SJCRH30 (cell line): ENCODE data around the gene XPNPEP1. TPM values are rescaled to one million over a fixed set of nuclear protein-coding genes. Genes with fewer than 3 reads are reported as not detected.

Experiments
- DNase-seq, 2 experiments: peaks; one replicate each; pipeline ENCODE4 v3.0.0-alpha.2; 2015 to 2020
- H3K27ac ChIP-seq: fragments of 250-450 bp; sonication (Bioruptor Pico); 2 replicates; pipeline ENCODE4 v1.5.1; 2020; ENCODE audit warnings: mild to moderate bottlenecking, moderate library complexity
- H3K27me3 ChIP-seq: fragments of 250-450 bp; sonication (Bioruptor Pico); 2 replicates; pipeline ENCODE4 v1.5.1; 2020; ENCODE audit warnings: mild to moderate bottlenecking, moderate library complexity
- H3K36me3 ChIP-seq: fragments of 250-450 bp; sonication (Bioruptor Pico); 2 replicates; pipeline ENCODE4 v1.5.1; 2020; ENCODE audit warnings: mild to moderate bottlenecking, moderate library complexity
- H3K4me1 ChIP-seq: fragments of 250-450 bp; sonication (Bioruptor Pico); 2 replicates; pipeline ENCODE4 v1.5.1; 2020; ENCODE audit warnings: mild to moderate bottlenecking, moderate library complexity
- H3K4me3 ChIP-seq: fragments of 250-450 bp; sonication (Bioruptor Pico); 2 replicates; pipeline ENCODE4 v1.5.1; 2020; ENCODE audit warnings: mild to moderate bottlenecking, moderate library complexity
- H3K9me3 ChIP-seq: fragments of 250-450 bp; sonication (Bioruptor Pico); replicated peaks from 2 replicates; pipeline ENCODE4 v1.5.1; 2020; ENCODE audit warnings: mild to moderate bottlenecking, moderate library complexity
- total RNA-seq: library from RNA; depleted of rRNA; stranded (reverse); fragments of >200 nt; shearing (Covaris generic); gene quantifications from 2 replicates; pipeline ENCODE4 v1.2.3, GENCODE V29; 2014

Gene XPNPEP1
- total RNA-seq, 1 experiment from 2014 or later, result 112 TPM

GRCh38 chr10:109959259-109960145 is 36.2 kb upstream of the XPNPEP1 start:
- DNase-seq, result no peak
- H3K4me1 ChIP-seq, result peaks cover 9% of the 10 kb centered on the region
- H3K36me3 ChIP-seq, result no peaks in the 10 kb centered on the region
- 0 out of 2 replicates have a peak, but pooled peaks cover 3% of the 10 kb centered on the region for H3K9me3 ChIP-seq
- no peak overlapping the region for H3K4me3 ChIP-seq
- H3K27ac ChIP-seq, result no peak overlapping the region
- H3K27me3 ChIP-seq, result no peaks in the 10 kb centered on the region

- Histone ChIP-seq H3K4me3 (no peak overlapping the region), H3K4me1 (peaks cover 9% of the 10 kb centered on the region), H3K36me3 (no peaks in the 10 kb centered on the region), H3K27me3 (no peaks in the 10 kb centered on the region), H3K27ac (no peak overlapping the region), H3K9me3 (0 out of 2 replicates have a peak, but pooled peaks cover 3% of the 10 kb centered on the region)
- DNase-seq, result no peak
These were observed 34.7 kb upstream of the XPNPEP1 start for GRCh38 chr10:109958059-109958458.

GRCh38 chr10:109957092-109957797 is 33.9 kb upstream of the XPNPEP1 start:
- Histone ChIP-seq H3K4me1 (peaks cover 9% of the 10 kb centered on the region), H3K4me3 (no peak overlapping the region), H3K27me3 (no peaks in the 10 kb centered on the region), H3K27ac (no peak overlapping the region), H3K9me3 (0 out of 2 replicates have a peak, but pooled peaks cover 3% of the 10 kb centered on the region), H3K36me3 (no peaks in the 10 kb centered on the region)
- DNase-seq, result no peak

- Histone ChIP-seq H3K27ac (no peak overlapping the region), H3K4me3 (no peak overlapping the region), H3K36me3 (no peaks in the 10 kb centered on the region), H3K9me3 (0 out of 2 replicates have a peak, but pooled peaks cover 3% of the 10 kb centered on the region), H3K27me3 (no peaks in the 10 kb centered on the region), H3K4me1 (peaks cover 4% of the 10 kb centered on the region)
- DNase-seq, result peak; percentile 61 to 78
These were observed 33.3 kb upstream of the XPNPEP1 start for GRCh38 chr10:109956454-109957091.

GRCh38 chr10:109953766-109954165 is 30.5 kb upstream of the XPNPEP1 start:
- Histone ChIP-seq H3K9me3 (0 out of 2 replicates have a peak, but pooled peaks cover 3% of the 10 kb centered on the region), H3K4me1 (no peaks in the 10 kb centered on the region), H3K27ac (no peak overlapping the region), H3K27me3 (no peaks in the 10 kb centered on the region), H3K36me3 (no peaks in the 10 kb centered on the region), H3K4me3 (no peak overlapping the region)
- no peak for DNase-seq

DNA sequence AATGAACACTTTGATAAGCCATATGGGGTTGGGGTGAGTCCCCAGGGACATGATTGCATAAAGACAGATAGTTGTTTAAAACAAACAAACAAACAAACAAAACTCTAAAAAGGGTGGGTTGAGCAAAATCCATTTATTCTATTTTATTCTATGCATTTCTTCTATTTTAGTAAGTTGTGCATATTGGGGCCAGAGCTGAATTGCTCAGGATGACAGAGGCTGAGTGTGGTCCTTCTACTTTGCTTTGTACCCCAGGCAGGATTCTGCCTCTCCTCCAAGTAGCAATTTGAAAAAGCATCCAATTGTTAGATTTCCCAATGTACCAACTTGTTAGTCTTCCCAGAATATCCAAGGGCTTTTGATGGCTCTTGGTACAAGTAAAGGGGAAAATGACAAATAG is 29.2 kb upstream of the XPNPEP1 start:
- H3K27me3 ChIP-seq, result no peaks in the 10 kb centered on the region
- H3K36me3 ChIP-seq, result no peaks in the 10 kb centered on the region
- H3K4me1 ChIP-seq, result no peaks in the 10 kb centered on the region
- no peak overlapping the region for H3K4me3 ChIP-seq
- no peak overlapping the region for H3K27ac ChIP-seq
- DNase-seq, result no peak
- H3K9me3 ChIP-seq, result 0 out of 2 replicates have a peak, but pooled peaks cover 3% of the 10 kb centered on the region

- Histone ChIP-seq H3K36me3 (no peaks in the 10 kb centered on the region), H3K9me3 (no peaks in the 10 kb centered on the region; the same call in 1 of the 2 replicates), H3K4me3 (no peak overlapping the region), H3K27ac (no peak overlapping the region), H3K27me3 (no peaks in the 10 kb centered on the region), H3K4me1 (no peaks in the 10 kb centered on the region)
- no peak for DNase-seq
These were observed 24.0 kb upstream of the XPNPEP1 start for GRCh38 chr10:109947111-109947920.

DNA sequence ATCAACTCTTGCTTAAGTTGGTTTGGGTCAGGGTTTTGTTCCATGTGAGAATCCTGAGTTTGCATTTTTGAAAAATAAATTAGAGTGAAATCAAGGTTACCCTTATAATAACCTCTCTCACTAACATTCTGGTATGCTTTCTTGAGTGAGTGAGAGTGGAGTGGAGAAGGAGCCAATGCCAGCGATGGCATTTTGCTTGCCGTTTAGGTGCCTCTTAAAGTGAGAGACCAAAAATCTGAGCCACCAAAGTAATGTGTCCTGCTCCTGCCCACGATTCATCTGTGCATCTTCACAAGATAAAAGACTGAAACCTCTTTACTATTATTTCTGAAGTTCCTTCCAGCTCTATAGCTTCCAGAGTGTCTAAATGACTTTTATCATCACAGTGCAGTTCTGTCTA is 23.4 kb upstream of the XPNPEP1 start:
- H3K4me1 ChIP-seq, result no peaks in the 10 kb centered on the region
- no peak for DNase-seq
- H3K36me3 ChIP-seq, result no peaks in the 10 kb centered on the region
- no peaks in the 10 kb centered on the region for H3K27me3 ChIP-seq
- no peak overlapping the region for H3K4me3 ChIP-seq
- no peaks in the 10 kb centered on the region; the same call in 1 of the 2 replicates for H3K9me3 ChIP-seq
- no peak overlapping the region for H3K27ac ChIP-seq

GRCh38 chr10:109945473-109946177 is 22.3 kb upstream of the XPNPEP1 start:
- Histone ChIP-seq H3K27ac (no peak overlapping the region), H3K4me3 (no peak overlapping the region), H3K9me3 (no peaks in the 10 kb centered on the region; the same call in 1 of the 2 replicates), H3K4me1 (no peaks in the 10 kb centered on the region), H3K36me3 (no peaks in the 10 kb centered on the region), H3K27me3 (no peaks in the 10 kb centered on the region)
- DNase-seq, result no peak

- H3K27me3 ChIP-seq, result no peaks in the 10 kb centered on the region
- no peaks in the 10 kb centered on the region for H3K4me1 ChIP-seq
- no peak overlapping the region for H3K4me3 ChIP-seq
- no peak for DNase-seq
- no peaks in the 10 kb centered on the region; the same call in 1 of the 2 replicates for H3K9me3 ChIP-seq
- no peak overlapping the region for H3K27ac ChIP-seq
- H3K36me3 ChIP-seq, result no peaks in the 10 kb centered on the region
These were observed 21.3 kb upstream of the XPNPEP1 start for GRCh38 chr10:109944613-109945012.

- no peaks in the 10 kb centered on the region for H3K27me3 ChIP-seq
- no peaks in the 10 kb centered on the region for H3K4me1 ChIP-seq
- no peaks in the 10 kb centered on the region; the same call in 1 of the 2 replicates for H3K9me3 ChIP-seq
- no peaks in the 10 kb centered on the region for H3K36me3 ChIP-seq
- no peak overlapping the region for H3K4me3 ChIP-seq
- DNase-seq, result no peak
- no peak overlapping the region for H3K27ac ChIP-seq
These were observed 18.0 kb upstream of the XPNPEP1 start for GRCh38 chr10:109941236-109941862.

- H3K4me3 ChIP-seq, result no peak overlapping the region
- no peaks in the 10 kb centered on the region for H3K27me3 ChIP-seq
- H3K36me3 ChIP-seq, result no peaks in the 10 kb centered on the region
- no peak for DNase-seq
- peaks cover 2% of the 10 kb centered on the region; the same call in 1 of the 2 replicates for H3K4me1 ChIP-seq
- no peaks in the 10 kb centered on the region; the same call in 1 of the 2 replicates for H3K9me3 ChIP-seq
- no peak overlapping the region for H3K27ac ChIP-seq
These were observed 17.2 kb upstream of the XPNPEP1 start for GRCh38 chr10:109940553-109940952.

- Histone ChIP-seq H3K4me1 (peaks cover 6% of the 10 kb centered on the region; the same call in 1 of the 2 replicates), H3K9me3 (no peaks in the 10 kb centered on the region; the same call in 1 of the 2 replicates), H3K4me3 (no peak overlapping the region), H3K27ac (no peak overlapping the region), H3K36me3 (no peaks in the 10 kb centered on the region), H3K27me3 (no peaks in the 10 kb centered on the region)
- DNase-seq, result no peak
These were observed 16.8 kb upstream of the XPNPEP1 start for GRCh38 chr10:109940117-109940516.
